IPS-18a (cell line): ENCODE results near the gene CAST.

Experiments used
- H3K27ac ChIP-seq: one replicate; pipeline ENCODE4 v1.5.1; 2013; ENCODE audit warnings: low read length
- H3K27me3 ChIP-seq: one replicate; pipeline ENCODE4 v1.6.1; 2013; ENCODE audit warnings: mild to moderate bottlenecking, low read length; ENCODE audit not compliant: control insufficient read depth, insufficient read depth
- H3K36me3 ChIP-seq: one replicate; pipeline ENCODE4 v1.6.1; 2013; ENCODE audit warnings: low read depth, low read length; ENCODE audit not compliant: control insufficient read depth
- H3K4me1 ChIP-seq: one replicate; pipeline ENCODE4 v1.6.1; 2013; ENCODE audit warnings: low read depth, low read length; ENCODE audit not compliant: control insufficient read depth
- H3K4me3 ChIP-seq: one replicate; pipeline ENCODE4 v1.5.1; 2013; ENCODE audit warnings: low read length
- H3K9ac ChIP-seq: one replicate; pipeline ENCODE4 v1.6.1; 2013; ENCODE audit warnings: mild to moderate bottlenecking, low read length, moderate library complexity
- H3K9me3 ChIP-seq: one replicate; pipeline ENCODE4 v1.6.1; 2013; ENCODE audit warnings: low read depth, low read length; ENCODE audit not compliant: control insufficient read depth

CAST gene

GRCh38 chr5:96703384-96703920, 41.3 kb downstream of the CAST start:
- Histone ChIP-seq H3K4me1 (peaks cover 20% of the 10 kb centered on the region), H3K27me3 (peaks cover 14% of the 10 kb centered on the region), H3K27ac (no peak overlapping the region), H3K9me3 (no peaks in the 10 kb centered on the region), H3K9ac (peak overlapping the region; percentile 58), H3K36me3 (no peaks in the 10 kb centered on the region), H3K4me3 (peak overlapping the region; percentile 79)

GRCh38 chr5:96703995-96704394, 41.8 kb downstream of the CAST start:
- Histone ChIP-seq H3K27me3 (peaks cover 14% of the 10 kb centered on the region), H3K4me3 (peak overlapping the region; percentile 79), H3K4me1 (peaks cover 20% of the 10 kb centered on the region), H3K36me3 (no peaks in the 10 kb centered on the region), H3K9me3 (no peaks in the 10 kb centered on the region), H3K27ac (no peak overlapping the region), H3K9ac (no peak overlapping the region)

GRCh38 chr5:96706433-96707111, 44.4 kb downstream of the CAST start:
- Histone ChIP-seq H3K9me3 (no peaks in the 10 kb centered on the region), H3K27me3 (peaks cover 14% of the 10 kb centered on the region), H3K36me3 (no peaks in the 10 kb centered on the region), H3K4me1 (peaks cover 8% of the 10 kb centered on the region), H3K4me3 (no peak overlapping the region), H3K9ac (no peak overlapping the region), H3K27ac (no peak overlapping the region)

GRCh38 chr5:96708600-96708999, 46.4 kb downstream of the CAST start:
- no peaks in the 10 kb centered on the region for H3K9me3 ChIP-seq
- H3K27me3 ChIP-seq: peaks cover 8% of the 10 kb centered on the region
- H3K4me1 ChIP-seq: peaks cover 3% of the 10 kb centered on the region
- H3K27ac ChIP-seq: no peak overlapping the region
- H3K4me3 ChIP-seq: no peak overlapping the region
- H3K36me3 ChIP-seq: no peaks in the 10 kb centered on the region
- H3K9ac ChIP-seq: no peak overlapping the region

GRCh38 chr5:96709152-96709821, 47.1 kb downstream of the CAST start:
- H3K9ac ChIP-seq: no peak overlapping the region
- H3K27ac ChIP-seq: no peak overlapping the region
- no peak overlapping the region for H3K4me3 ChIP-seq
- H3K27me3 ChIP-seq: peaks cover 1% of the 10 kb centered on the region
- H3K36me3 ChIP-seq: no peaks in the 10 kb centered on the region
- no peaks in the 10 kb centered on the region for H3K9me3 ChIP-seq
- H3K4me1 ChIP-seq: no peaks in the 10 kb centered on the region

GRCh38 chr5:96712100-96712746, 50.0 kb downstream of the CAST start:
- no peak overlapping the region for H3K27ac ChIP-seq
- no peaks in the 10 kb centered on the region for H3K9me3 ChIP-seq
- H3K9ac ChIP-seq: no peak overlapping the region
- H3K36me3 ChIP-seq: no peaks in the 10 kb centered on the region
- H3K4me3 ChIP-seq: no peak overlapping the region
- peaks cover 9% of the 10 kb centered on the region for H3K4me1 ChIP-seq
- H3K27me3 ChIP-seq: no peaks in the 10 kb centered on the region

GRCh38 chr5:96714450-96714849, 52.3 kb downstream of the CAST start:
- H3K27ac ChIP-seq: peak overlapping the region; percentile 20
- H3K36me3 ChIP-seq: no peaks in the 10 kb centered on the region
- no peaks in the 10 kb centered on the region for H3K27me3 ChIP-seq
- no peak overlapping the region for H3K4me3 ChIP-seq
- H3K9ac ChIP-seq: peak overlapping the region; percentile 16
- peaks cover 9% of the 10 kb centered on the region for H3K4me1 ChIP-seq
- no peaks in the 10 kb centered on the region for H3K9me3 ChIP-seq

- Histone ChIP-seq H3K4me1 (peaks cover 9% of the 10 kb centered on the region), H3K27me3 (no peaks in the 10 kb centered on the region), H3K4me3 (no peak overlapping the region), H3K9me3 (no peaks in the 10 kb centered on the region), H3K27ac (peak overlapping the region; percentile 74), H3K36me3 (no peaks in the 10 kb centered on the region), H3K9ac (peak overlapping the region; percentile 16)
Measured at GRCh38 chr5:96714951-96715451, 52.8 kb downstream of the CAST start.

- no peak overlapping the region for H3K9ac ChIP-seq
- peaks cover 9% of the 10 kb centered on the region for H3K4me1 ChIP-seq
- H3K9me3 ChIP-seq: no peaks in the 10 kb centered on the region
- H3K27ac ChIP-seq: no peak overlapping the region
- H3K36me3 ChIP-seq: no peaks in the 10 kb centered on the region
- no peak overlapping the region for H3K4me3 ChIP-seq
- H3K27me3 ChIP-seq: no peaks in the 10 kb centered on the region
Measured at GRCh38 chr5:96716007-96716406, 53.8 kb downstream of the CAST start.

- H3K27me3 ChIP-seq: no peaks in the 10 kb centered on the region
- H3K4me1 ChIP-seq: peaks cover 9% of the 10 kb centered on the region
- no peaks in the 10 kb centered on the region for H3K36me3 ChIP-seq
- no peaks in the 10 kb centered on the region for H3K9me3 ChIP-seq
- no peak overlapping the region for H3K4me3 ChIP-seq
- no peak overlapping the region for H3K9ac ChIP-seq
- no peak overlapping the region for H3K27ac ChIP-seq
Measured at GRCh38 chr5:96716716-96717115, 54.5 kb downstream of the CAST start.

- Histone ChIP-seq H3K27me3 (no peaks in the 10 kb centered on the region), H3K4me1 (peaks cover 9% of the 10 kb centered on the region), H3K4me3 (no peak overlapping the region), H3K36me3 (no peaks in the 10 kb centered on the region), H3K27ac (no peak overlapping the region), H3K9ac (no peak overlapping the region), H3K9me3 (no peaks in the 10 kb centered on the region)
Measured at GRCh38 chr5:96717874-96718273, 55.7 kb downstream of the CAST start.
